Raji (cell line): ENCODE measurements around the gene OPN1MW3.

ENCODE experiments used
- POLR2A ChIP-seq: IDR thresholded peaks from 2 replicates; pipeline ENCODE4 v1.6.1; 2011; ENCODE audit warnings: low read depth, low read length, control low read depth; ENCODE audit not compliant: insufficient read depth

OPN1MW3 gene

DNA sequence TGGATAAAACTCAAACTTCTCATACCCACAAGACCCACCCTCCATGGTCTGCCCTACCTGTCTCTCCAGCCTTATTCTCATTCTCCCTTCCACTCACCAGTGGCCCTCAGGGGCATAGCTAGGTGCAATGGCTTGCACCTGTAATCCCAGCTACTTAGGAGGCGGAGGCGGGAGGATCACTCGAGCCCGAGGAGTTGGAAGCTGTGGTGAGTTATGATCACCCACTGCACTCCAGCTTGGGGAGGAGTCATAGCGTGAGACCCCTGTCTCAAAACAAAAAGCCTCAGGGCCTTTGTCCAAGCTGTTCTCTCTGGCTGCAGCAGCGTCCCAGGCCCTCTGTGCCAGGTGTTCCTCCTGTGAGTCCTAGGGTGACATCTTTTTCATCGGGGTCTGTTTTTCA, 54.7 kb downstream of the OPN1MW3 start:
- no peak for TF ChIP-seq POLR2A

DNA sequence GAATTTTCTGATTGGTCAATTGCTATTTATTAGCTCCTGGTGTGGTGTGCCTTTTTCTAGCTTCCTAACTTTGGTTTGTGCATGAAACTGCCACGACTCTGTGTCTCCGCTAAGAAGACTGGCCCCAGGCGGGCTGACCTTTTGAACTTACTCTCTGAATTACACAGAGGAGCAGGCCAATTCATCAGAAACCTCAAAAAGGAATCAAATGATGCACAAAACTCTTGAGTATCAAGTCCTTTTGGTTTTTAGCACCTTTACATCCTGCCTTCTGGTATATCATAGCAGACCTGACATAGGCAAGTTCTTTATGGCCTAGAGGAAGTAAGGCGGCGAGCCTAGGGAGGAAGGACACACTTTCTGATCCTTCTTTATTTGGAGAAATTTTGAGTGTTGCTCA, 55.8 kb downstream of the OPN1MW3 start:
- no peak for TF ChIP-seq POLR2A

DNA sequence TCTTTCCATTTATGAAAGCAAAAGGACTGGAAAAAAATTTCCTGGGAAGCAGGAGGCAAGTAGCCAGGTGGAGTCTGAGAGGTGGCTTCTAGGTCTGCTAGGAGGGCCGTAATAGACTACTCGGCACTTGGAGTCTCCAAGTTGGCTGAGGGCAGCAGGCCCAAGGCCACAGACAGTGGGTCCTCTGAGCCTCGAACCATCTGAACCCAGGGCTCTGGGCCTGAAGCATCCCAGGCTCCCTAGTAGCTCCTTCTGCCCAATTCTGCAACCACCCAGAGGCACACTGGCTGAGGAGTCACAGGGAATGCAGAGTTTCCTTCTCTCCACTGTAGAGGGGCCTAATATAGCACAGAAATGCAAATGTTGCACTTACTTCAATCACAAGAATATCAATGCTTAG, 58.0 kb downstream of the OPN1MW3 start:
- no peak for TF ChIP-seq POLR2A

DNA sequence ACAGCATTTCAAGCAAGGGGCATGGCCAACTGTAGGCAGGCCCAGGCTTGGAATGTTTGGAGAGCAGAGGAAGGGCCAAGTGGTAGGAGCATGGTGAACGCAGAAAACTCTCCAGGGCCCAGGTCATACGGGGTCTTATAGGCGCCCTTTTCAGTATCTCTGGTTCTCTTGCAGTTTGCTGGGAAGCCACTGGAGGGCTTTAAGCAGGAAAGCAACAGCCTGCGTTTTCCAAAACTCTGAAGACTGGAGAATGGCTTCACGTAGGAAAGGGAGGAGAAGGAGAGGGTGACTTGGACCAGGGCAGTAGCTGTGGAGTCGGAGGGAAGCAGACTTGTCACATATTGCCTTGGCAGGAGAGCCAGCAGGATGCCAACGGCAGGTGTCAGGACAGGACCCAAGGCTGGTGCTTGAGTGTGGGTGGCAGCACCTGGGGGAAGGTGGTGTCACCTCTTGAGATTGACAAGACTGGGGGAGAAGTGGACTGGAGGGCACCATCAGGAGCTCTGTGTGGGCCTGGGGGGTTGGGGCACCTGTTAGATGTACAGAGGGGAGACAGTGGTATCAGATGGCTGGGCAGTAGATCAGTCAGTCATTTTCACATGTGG, 60.1 kb downstream of the OPN1MW3 start:
- no peak for TF ChIP-seq POLR2A

DNA sequence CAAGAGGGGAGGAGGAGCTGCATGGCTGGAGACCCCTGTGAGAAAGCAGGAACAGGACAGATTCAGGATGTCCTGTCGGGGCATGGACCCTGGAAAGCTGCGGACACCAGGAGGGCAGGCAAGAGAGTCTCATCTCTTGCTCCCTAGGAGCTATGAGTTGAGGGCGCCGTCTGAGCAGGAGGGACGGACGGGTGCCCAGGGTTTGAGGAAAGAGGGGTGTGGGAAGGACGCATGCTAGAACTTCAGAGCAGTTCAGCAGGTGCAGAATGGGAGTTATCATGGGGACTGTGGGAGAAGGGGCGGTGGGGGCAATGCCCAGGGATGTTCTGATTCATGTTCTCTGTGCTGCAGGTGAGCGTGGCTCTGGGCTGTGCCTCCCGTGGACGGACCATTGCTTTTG, 63.0 kb downstream of the OPN1MW3 start:
- TF ChIP-seq POLR2A = no peak
